Measurements from ENCODE around the gene CLEC18A.
"Not testable (repeated sequence)": the region's sequence is repeated elsewhere in the genome, so short reads cannot be mapped to it uniquely, and the experiment has no call there.

Gene CLEC18A

GRCh38 chr16:69951017-69951671 is at the start of gene CLEC18A:
Gene CLEC18A (plus strand): TSS chr16:69951334. CDS start chr16:69951367, 33 bp downstream.
- DNase-seq (ENCODE audit: low read depth in 2 of 2), result not testable (repeated sequence)

GRCh38 chr16:69903865-69904415 is 47.2 kb upstream of the CLEC18A start:
- DNase-seq (ENCODE audit: low read depth in 2 of 2), result no peak

DNA sequence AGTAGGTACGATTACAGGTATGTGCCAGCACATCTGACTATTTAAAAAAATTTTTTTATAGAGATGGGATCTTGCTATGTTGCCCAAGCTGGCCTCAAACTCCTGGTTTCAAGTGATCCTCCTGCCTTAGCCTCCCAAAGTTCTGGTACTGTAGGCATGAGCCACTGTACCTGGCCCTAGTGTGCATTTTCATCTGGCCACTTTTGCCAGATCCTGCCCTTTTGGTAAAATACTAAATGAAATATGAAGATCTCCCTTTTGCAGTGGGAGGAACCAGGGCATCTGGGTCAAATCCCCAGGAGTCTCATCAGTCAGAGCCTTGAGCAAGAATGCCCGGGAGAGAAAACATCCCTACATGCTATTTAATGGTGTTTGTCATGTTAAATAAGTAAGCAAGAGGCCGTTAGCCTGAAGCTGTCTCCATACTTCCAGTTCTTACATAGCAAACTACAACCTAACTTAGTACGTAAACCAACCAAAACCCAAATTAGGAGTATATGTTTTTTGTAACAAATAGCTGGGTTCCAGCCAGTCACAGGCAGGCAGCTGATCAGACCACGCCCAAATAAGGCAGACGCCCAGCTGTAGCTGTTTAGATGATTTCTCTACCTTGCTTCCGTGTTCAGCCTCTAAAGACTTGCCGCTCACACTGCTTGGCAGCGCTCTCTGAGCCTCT is 46.5 kb upstream of the CLEC18A start:
- DNase-seq (ENCODE audit: low read depth in 2 of 2), result no peak

DNA sequence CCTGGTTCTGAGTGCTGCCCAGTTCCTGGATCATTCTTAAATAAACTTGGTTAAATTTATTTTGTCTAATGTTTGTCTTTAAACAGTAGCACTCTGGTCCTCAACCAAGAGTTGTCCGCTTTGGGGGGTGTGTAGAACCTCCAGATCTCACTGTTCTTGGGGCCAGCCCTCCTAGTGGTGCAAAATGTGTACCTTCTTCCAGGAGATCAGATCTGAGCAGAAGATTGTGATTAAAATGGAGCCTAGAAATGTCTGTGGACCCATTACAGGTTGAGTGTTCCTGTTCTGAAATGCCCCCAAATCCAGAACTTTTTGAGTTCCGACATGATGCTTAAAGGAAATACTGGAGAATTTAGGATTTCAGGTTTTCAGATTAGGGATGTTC is 46.0 kb upstream of the CLEC18A start:
- DNase-seq (ENCODE audit: low read depth in 2 of 2), result no peak

DNA sequence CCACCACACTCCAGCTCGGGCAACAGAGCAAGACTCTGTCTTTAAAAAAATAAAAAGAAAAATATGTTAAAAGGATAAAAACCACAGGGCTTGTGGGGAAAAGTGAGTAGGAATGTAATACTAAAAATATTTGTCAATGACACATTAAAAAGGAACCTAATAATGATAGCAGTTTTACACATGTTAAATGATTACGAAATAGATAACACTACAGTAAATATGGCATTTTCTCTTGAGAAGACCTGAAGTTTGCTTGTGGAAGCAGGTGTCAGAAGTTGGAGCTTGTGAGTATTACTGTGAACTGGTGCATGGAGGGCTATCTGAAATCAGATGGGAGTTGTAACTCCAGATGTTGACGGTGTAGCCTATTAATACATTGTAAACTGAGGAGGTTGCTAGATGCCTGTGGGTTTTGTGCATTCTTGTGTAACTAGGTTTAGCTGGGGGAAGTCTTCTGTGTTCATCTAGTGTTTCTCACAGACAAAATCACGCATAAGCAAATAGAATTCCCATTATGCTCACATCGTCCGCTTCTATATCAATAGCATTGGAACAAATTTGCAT is 44.2 kb upstream of the CLEC18A start:
- DNase-seq (ENCODE audit: low read depth in 2 of 2), result no peak

- no peak for DNase-seq (ENCODE audit: low read depth in 2 of 2)
Observed at GRCh38 chr16:69909043-69909442, 42.1 kb upstream of the CLEC18A start.

- DNase-seq (ENCODE audit: low read depth in 2 of 2), result no peak
Observed at GRCh38 chr16:69909760-69910159, 41.4 kb upstream of the CLEC18A start.

DNA sequence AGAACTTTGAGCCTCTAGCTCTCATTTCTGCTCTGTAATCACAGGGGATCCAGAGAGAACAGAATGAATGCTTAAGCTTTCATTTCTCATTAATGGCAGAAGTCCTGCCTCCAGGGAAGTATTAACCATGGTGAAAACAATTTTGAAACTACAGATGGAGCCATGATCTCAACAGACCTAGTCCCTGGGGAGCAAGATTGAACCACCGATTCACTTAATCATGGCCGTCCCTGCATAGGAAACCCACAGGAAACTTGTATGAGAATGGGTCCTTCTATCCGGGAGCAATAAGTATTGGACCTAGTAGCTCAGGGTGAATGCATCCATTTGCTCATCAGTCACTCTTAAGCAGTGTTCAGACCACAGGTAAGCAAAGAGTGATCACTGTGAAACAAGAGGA is 40.2 kb upstream of the CLEC18A start:
- no peak for DNase-seq (ENCODE audit: low read depth in 2 of 2)

DNA sequence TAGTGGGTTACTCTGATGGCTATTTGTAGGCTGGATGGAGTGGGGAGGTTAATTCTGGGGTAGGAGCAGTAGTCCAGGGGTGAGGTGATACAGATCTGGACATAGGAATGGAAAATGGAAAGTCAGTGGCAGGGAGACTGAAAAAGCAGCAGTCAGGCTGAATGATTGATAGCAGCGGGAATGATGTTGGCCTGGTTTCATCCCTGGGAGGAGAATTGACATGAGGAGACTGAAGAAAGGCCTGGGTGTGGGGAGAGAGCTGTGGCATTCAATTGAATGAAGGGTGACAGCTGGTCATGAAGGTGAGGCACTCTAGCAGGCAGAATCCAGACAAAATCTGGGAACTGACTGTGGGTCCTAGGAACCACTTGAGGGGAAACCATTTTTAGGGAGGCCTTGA is 34.7 kb upstream of the CLEC18A start:
- DNase-seq (ENCODE audit: low read depth in 2 of 2), result no peak

GRCh38 chr16:69917311-69917710 is 33.8 kb upstream of the CLEC18A start:
- DNase-seq (ENCODE audit: low read depth in 2 of 2), result no peak

- DNase-seq (ENCODE audit: low read depth in 2 of 2), result no peak
Observed at GRCh38 chr16:69917739-69918138, 33.4 kb upstream of the CLEC18A start.

DNA sequence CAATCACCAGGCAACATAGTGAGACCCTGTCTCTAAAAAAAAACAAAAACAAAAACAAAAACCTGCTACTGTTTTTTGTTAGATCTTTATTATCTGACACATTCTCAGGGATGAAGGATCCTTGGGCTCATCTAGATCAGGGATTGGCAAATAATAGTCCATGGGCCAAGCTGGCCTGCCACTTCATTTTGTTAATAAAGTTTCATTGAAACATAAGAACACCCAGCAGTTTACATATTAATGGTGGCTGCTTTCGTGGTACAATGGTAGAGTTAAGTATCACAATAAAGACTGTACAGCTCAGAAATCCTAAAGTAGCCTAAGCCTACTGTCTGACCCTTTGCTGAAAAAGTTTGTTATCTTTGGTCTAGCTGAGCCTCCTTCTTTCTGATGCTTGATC is 32.9 kb upstream of the CLEC18A start:
- DNase-seq (ENCODE audit: low read depth in 2 of 2), result no peak

- DNase-seq (ENCODE audit: low read depth in 2 of 2), result no peak
Observed at GRCh38 chr16:69921127-69921526, 30.0 kb upstream of the CLEC18A start.

DNA sequence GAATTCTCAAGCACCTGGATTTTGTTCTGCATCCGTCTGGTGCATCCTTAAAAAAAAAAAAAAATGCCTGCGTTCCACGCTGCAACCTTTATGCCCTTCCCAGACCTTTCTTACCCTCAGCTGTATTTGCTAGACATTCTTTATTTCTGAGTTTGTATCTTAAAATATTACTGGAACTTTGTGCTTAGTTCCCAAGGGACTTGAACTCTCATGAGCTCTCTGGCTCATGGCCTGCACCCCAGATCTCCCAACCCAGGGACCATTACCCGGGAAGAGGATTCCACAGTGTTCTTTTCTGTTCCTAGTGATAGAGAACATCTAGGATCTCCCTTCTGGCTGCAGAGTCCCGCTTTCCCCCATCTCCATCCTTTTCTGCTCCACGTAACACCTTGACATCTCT is 28.9 kb upstream of the CLEC18A start:
- no peak for DNase-seq (ENCODE audit: low read depth in 2 of 2)

- no peak for DNase-seq (ENCODE audit: low read depth in 2 of 2)
Observed at GRCh38 chr16:69924041-69924775, 26.9 kb upstream of the CLEC18A start.

- no peak for DNase-seq (ENCODE audit: low read depth in 2 of 2)
Observed at GRCh38 chr16:69924777-69925191, 26.4 kb upstream of the CLEC18A start.

- no peak for DNase-seq (ENCODE audit: low read depth in 2 of 2)
Observed at GRCh38 chr16:69925311-69925710, 25.8 kb upstream of the CLEC18A start.

DNA sequence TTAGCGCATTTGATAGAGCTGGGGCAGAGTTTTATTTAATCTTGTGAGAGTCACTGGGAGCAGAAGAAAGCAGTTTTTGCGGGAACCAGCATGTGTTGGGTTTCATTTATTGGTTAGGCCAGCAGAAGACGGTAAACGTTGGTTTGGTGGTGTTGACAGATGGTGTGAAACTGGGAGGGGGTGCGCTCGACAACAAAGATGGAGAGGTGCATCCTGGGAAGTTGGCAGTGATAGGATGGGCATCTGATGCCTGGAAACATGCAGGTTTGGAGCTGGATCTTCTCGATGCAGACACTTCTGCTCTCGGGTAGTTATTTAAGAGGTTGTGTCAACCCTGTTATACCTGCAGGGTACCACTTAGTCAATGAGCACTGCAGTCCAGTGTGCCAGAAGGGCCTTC is 24.9 kb upstream of the CLEC18A start:
- no peak for DNase-seq (ENCODE audit: low read depth in 2 of 2)

DNA sequence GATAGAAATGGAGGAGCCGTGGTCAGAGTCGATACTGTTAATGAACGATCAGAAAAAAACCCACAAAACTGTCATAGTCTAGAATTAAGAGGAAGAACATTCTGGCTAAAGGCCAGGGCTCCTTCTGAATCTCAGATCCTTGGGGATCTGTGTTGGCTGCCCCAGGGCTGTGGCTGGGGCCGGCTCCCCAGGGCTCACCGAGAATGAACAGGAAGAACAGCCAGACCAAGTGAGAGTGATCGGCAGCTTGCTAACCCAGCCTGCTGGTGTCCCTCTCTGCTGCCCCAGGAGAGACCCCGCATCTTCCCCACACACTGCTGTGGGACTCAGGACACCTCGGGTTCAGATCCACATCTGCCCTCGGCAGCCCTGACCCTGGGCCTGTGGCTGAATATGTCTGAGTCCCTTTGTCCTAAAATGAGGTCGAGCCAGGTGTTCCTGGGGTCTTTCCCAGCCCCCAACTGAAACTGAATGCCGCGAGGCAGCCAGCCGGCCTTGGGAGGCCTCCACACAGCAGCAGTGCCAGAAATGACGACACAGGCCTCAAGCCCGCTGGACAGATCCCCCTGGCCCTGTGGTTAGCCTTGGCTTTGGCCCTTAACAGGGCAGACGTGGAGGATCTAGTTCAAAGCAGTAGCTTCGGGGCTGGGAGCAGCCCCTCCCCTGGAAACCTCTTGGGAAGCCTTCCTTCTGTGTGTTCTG is 23.9 kb upstream of the CLEC18A start:
- no peak for DNase-seq (ENCODE audit: low read depth in 2 of 2)

DNA sequence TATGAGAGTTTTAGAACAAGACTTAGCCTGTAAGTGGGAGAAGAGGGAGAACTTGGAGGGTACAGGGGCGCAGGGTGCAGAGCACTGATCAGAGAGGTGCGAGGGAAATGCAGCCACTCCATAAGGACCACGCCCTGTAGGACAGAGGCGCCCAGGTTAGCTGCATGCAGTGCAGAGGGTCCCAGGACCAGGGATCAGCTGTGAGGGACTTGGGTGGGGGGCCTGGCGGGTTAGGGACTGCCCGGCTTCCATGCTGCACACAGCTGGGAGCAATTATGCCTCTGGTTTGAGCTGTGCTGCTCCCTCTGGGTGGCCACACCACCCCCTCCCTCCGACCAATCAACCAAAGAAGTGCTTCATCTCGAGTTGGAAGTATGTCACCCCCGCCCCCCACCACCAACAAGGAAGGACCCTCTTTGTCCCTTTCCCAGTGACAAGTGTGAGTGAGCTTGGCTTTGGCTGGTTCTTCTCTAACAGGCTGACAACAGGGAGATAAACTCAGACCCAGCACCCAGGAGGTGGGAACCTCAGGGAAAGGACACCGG is 22.2 kb upstream of the CLEC18A start:
- no peak for DNase-seq (ENCODE audit: low read depth in 2 of 2)

DNA sequence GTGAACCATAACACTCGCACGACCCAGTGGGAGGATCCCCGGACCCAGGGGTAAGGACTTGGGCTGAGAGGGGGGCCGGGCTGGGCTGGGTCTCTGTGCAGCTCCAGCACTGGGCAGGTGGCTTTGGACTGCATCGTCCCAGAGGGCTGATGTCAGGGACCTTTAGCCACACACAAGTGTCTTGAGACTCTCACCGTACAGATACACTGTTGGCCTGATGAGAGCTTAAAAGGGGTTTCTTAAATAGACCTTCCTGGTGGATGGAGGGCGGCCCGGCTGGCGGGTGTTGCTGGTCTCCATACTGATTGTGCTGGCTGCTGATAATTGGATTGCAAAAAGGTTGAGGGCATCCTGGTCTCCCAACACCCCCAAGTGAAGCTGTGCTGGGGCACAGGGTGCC is 21.7 kb upstream of the CLEC18A start:
- no peak for DNase-seq (ENCODE audit: low read depth in 2 of 2)

Data from stimulated activated CD8-positive, alpha-beta memory T cell treated with anti-CD3 and anti-CD28 coated beads, Interleukin-2, amount 100 ng/mL, for 48 hours (primary cell).